GM12891 (cell line): ENCODE data around the gene NLGN1.

Experiments used
- POLR2AphosphoS5 ChIP-seq: IDR thresholded peaks from 2 replicates; pipeline ENCODE4 v1.6.1; 2011; ENCODE audit warnings: low read depth, low read length, control low read depth
- TAF1 ChIP-seq: IDR thresholded peaks from 2 replicates; pipeline ENCODE4 v1.6.1; 2011; ENCODE audit warnings: low read depth, low read length, control low read depth

DNA sequence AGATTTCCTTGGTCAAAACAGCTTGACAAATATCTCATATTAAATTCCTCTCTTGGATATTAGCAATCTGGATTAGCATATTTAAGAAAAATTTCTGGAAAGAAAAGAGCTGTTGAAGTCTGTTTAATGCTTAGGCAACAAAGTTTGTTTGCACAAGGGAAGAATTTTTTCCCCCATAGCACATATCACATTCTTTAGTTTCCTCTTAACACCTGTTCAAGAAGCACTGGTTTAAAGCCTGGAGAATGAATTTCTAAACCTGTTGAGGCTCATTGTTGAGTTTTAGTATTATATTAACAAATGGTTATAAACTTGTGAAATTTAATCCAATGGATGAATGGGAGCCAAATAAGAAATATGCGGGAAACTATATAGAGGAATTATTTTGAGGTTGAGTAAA lies 41.5 kb downstream of the NLGN1 start:
- no peak for TF ChIP-seq POLR2AphosphoS5
- TF ChIP-seq TAF1, result no peak
